Measurements from ENCODE around the gene LRRD1.
"Not testable (repeated sequence)": the region's sequence is repeated elsewhere in the genome, so short reads cannot be mapped to it uniquely, and the experiment has no call there.

Gene LRRD1

DNA sequence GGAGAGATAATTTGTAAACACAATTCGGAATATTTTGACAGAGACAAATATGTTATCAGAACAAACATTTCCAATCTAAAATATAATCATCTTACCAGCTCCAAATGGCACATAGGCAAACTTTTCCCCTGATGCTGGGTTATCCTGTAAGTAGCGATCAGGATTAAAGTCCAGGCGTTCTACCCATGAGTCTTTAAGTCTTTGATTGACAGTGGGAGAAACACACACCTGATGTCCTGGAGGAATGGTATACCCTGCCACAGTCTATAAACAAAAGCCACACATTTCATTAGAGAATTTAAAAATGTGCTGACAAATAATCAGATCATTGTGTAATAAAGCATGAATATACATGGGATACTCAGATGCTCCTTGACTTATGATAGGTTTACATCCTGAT is 62.0 kb downstream of the LRRD1 start:
- Histone ChIP-seq H3K27me3 (ENCODE audit: insufficient read depth, low read length, poor library complexity) (no peaks in the 10 kb centered on the region), H3K4me3 (ENCODE audit: low read depth in 1 of 2, low read length in 2 of 2) (no peak overlapping the region), H3K36me3 (ENCODE audit: insufficient read depth, low read length) (peaks cover 25% of the 10 kb centered on the region), H3K9me3 (ENCODE audit: insufficient read depth, low read length, severe bottlenecking) (no peaks in the 10 kb centered on the region), H3K27ac (ENCODE audit: low read length) (no peak overlapping the region), H3K79me2 (ENCODE audit: insufficient read depth, low read length) (peaks cover 15% of the 10 kb centered on the region; the same call in 1 of the 2 replicates), H4K20me1 (ENCODE audit: insufficient read depth, low read length) (no peaks in the 10 kb centered on the region), H2AFZ (ENCODE audit: low read depth, low read length) (no peak overlapping the region), H3K4me2 (ENCODE audit: insufficient read depth, low read length) (no peak overlapping the region), H3K4me1 (ENCODE audit: insufficient read depth, low read length) (no peaks in the 10 kb centered on the region), H3K9ac (ENCODE audit: low read depth, low read length) (no peak overlapping the region)
- no peak for DNase-seq
- no peak for ATAC-seq (ENCODE audit: insufficient read depth, low read depth)
- TF ChIP-seq, protein P1, sequence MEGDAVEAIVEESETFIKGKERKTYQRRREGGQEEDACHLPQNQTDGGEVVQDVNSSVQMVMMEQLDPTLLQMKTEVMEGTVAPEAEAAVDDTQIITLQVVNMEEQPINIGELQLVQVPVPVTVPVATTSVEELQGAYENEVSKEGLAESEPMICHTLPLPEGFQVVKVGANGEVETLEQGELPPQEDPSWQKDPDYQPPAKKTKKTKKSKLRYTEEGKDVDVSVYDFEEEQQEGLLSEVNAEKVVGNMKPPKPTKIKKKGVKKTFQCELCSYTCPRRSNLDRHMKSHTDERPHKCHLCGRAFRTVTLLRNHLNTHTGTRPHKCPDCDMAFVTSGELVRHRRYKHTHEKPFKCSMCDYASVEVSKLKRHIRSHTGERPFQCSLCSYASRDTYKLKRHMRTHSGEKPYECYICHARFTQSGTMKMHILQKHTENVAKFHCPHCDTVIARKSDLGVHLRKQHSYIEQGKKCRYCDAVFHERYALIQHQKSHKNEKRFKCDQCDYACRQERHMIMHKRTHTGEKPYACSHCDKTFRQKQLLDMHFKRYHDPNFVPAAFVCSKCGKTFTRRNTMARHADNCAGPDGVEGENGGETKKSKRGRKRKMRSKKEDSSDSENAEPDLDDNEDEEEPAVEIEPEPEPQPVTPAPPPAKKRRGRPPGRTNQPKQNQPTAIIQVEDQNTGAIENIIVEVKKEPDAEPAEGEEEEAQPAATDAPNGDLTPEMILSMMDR (IDR thresholded peaks at IDR 0.05; ENCODE audit: borderline replicate concordance, extremely low read depth, low read length, poor library complexity, severe bottlenecking) = no peak
- no peak for TF ChIP-seq EZH2 (IDR thresholded peaks at IDR 0.05; ENCODE audit: borderline replicate concordance, low read depth, low read length, severe bottlenecking)

DNA sequence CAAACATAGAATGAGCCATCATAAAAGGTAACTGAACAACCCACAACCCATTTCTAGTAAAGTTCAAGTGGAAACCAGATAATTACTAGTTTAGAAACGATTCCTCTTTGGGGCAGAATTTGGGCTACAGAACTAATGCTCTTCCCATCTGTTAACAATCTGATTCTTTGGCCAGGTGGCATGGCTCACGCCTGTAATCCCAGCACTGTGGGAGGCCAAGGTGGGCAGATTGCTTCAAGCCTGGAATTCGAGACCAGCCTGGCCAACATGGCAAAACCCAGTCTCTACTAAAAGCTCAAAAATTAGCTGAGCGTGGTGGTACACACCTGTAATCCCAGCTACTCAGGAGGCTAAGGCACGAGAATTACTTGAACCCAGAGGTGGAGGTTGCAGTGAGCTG is 63.1 kb downstream of the LRRD1 start:
- H3K9ac ChIP-seq (ENCODE audit: low read depth, low read length) = no peak overlapping the region
- no peak for TF ChIP-seq EZH2 (IDR thresholded peaks at IDR 0.05; ENCODE audit: borderline replicate concordance, low read depth, low read length, severe bottlenecking)
- TF ChIP-seq, protein P1 (IDR thresholded peaks at IDR 0.05; ENCODE audit: borderline replicate concordance, extremely low read depth, low read length, poor library complexity, severe bottlenecking) = no peak
- DNase-seq = no peak
- no peak overlapping the region for H3K4me2 ChIP-seq (ENCODE audit: insufficient read depth, low read length)
- peaks cover 21% of the 10 kb centered on the region; the same call in 1 of the 2 replicates for H3K36me3 ChIP-seq (ENCODE audit: insufficient read depth, low read length)
- H3K4me1 ChIP-seq (ENCODE audit: insufficient read depth, low read length) = no peaks in the 10 kb centered on the region
- H3K9me3 ChIP-seq (ENCODE audit: insufficient read depth, low read length, severe bottlenecking) = no peaks in the 10 kb centered on the region
- H4K20me1 ChIP-seq (ENCODE audit: insufficient read depth, low read length) = no peaks in the 10 kb centered on the region
- H3K79me2 ChIP-seq (ENCODE audit: insufficient read depth, low read length) = peaks cover 7% of the 10 kb centered on the region; the same call in 1 of the 2 replicates
- H3K4me3 ChIP-seq (ENCODE audit: low read depth in 1 of 2, low read length in 2 of 2) = no peak overlapping the region
- no peak for ATAC-seq (ENCODE audit: insufficient read depth, low read depth)
- H3K27me3 ChIP-seq (ENCODE audit: insufficient read depth, low read length, poor library complexity) = no peaks in the 10 kb centered on the region
- H2AFZ ChIP-seq (ENCODE audit: low read depth, low read length) = no peak overlapping the region
- no peak overlapping the region for H3K27ac ChIP-seq (ENCODE audit: low read length)

DNA sequence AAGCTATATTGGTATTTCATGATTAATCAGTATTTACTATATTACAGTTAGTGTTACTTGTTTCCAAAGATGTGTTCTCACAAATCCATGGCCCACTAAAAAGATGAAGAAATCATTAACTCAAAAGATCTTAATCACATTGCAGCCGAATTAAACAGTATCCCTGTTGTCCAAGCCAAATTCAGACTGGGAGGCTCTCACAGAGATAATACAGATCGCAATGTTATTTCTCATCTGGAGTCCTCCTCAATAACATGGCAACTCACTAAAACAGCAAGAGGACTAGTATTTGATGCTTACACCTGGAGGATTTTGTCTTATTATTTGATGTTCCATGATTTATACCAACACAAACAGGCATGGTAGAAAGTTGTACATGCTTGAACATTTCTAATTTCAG is 68.1 kb downstream of the LRRD1 start:
- Histone ChIP-seq H4K20me1 (ENCODE audit: insufficient read depth, low read length) (no peaks in the 10 kb centered on the region), H3K9ac (ENCODE audit: low read depth, low read length) (no peak overlapping the region), H3K4me2 (ENCODE audit: insufficient read depth, low read length) (no peak overlapping the region), H3K79me2 (ENCODE audit: insufficient read depth, low read length) (no peaks in the 10 kb centered on the region), H3K27ac (ENCODE audit: low read length) (no peak overlapping the region), H3K9me3 (ENCODE audit: insufficient read depth, low read length, severe bottlenecking) (no peaks in the 10 kb centered on the region), H3K36me3 (ENCODE audit: insufficient read depth, low read length) (peaks cover 44% of the 10 kb centered on the region), H3K4me3 (ENCODE audit: low read depth in 1 of 2, low read length in 2 of 2) (no peak overlapping the region), H3K4me1 (ENCODE audit: insufficient read depth, low read length) (no peaks in the 10 kb centered on the region), H2AFZ (ENCODE audit: low read depth, low read length) (no peak overlapping the region), H3K27me3 (ENCODE audit: insufficient read depth, low read length, poor library complexity) (no peaks in the 10 kb centered on the region)
- TF ChIP-seq, protein P1 (IDR thresholded peaks at IDR 0.05; ENCODE audit: borderline replicate concordance, extremely low read depth, low read length, poor library complexity, severe bottlenecking) = no peak
- TF ChIP-seq EZH2 (IDR thresholded peaks at IDR 0.05; ENCODE audit: borderline replicate concordance, low read depth, low read length, severe bottlenecking) = no peak
- DNase-seq (no peak), ATAC-seq (ENCODE audit: insufficient read depth, low read depth) (no peak)

DNA sequence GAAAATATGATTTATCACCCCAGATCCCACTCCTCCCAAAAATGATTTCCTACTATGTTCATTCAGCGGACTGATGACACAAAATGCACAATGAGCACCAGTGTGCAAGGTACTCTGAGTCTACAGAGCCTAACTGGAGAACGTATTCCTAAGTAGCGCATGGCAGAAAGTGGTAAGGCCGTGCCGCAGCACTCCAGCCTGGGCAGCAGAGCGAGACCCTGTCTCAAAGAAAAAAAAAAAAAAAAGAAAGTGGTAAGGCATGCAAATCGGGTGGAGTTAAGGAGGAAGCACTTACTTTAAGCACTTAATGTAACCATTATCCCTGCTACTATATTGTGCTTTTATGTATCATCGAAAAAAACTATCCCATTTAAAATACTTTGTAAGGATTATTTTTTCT is 70.1 kb downstream of the LRRD1 start:
- H3K4me1 ChIP-seq (ENCODE audit: insufficient read depth, low read length) = no peaks in the 10 kb centered on the region
- H4K20me1 ChIP-seq (ENCODE audit: insufficient read depth, low read length) = no peaks in the 10 kb centered on the region
- H2AFZ ChIP-seq (ENCODE audit: low read depth, low read length) = no peak overlapping the region
- H3K27ac ChIP-seq (ENCODE audit: low read length) = no peak overlapping the region
- H3K9me3 ChIP-seq (ENCODE audit: insufficient read depth, low read length, severe bottlenecking) = no peaks in the 10 kb centered on the region
- TF ChIP-seq, protein P1 (IDR thresholded peaks at IDR 0.05; ENCODE audit: borderline replicate concordance, extremely low read depth, low read length, poor library complexity, severe bottlenecking) = no peak
- no peak for TF ChIP-seq EZH2 (IDR thresholded peaks at IDR 0.05; ENCODE audit: borderline replicate concordance, low read depth, low read length, severe bottlenecking)
- no peaks in the 10 kb centered on the region for H3K79me2 ChIP-seq (ENCODE audit: insufficient read depth, low read length)
- H3K4me2 ChIP-seq (ENCODE audit: insufficient read depth, low read length) = no peak overlapping the region
- H3K9ac ChIP-seq (ENCODE audit: low read depth, low read length) = no peak overlapping the region
- no peaks in the 10 kb centered on the region for H3K27me3 ChIP-seq (ENCODE audit: insufficient read depth, low read length, poor library complexity)
- peaks cover 40% of the 10 kb centered on the region for H3K36me3 ChIP-seq (ENCODE audit: insufficient read depth, low read length)
- no peak for DNase-seq
- ATAC-seq (ENCODE audit: insufficient read depth, low read depth) = no peak
- no peak overlapping the region for H3K4me3 ChIP-seq (ENCODE audit: low read depth in 1 of 2, low read length in 2 of 2)

DNA sequence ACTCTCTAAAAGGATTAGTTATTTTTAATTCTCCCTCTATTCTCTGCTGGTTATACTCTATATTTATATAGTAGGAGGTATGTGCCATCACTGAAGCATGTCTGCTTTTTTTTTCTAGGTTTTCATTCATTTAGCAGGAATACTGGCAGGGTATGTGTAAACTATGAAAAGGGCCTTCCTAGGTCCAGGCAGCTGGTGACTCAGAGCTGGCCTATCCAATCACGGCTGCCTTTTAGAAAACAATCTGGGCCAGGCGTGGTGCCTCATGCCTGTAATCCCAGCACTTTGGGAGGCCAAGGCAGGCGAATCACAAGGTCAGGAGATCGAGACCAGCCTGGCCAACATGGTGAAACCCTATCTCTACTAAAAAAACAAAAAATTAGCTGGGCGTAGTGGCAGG is 76.1 kb downstream of the LRRD1 start:
- not testable (repeated sequence) for DNase-seq; H3K4me3 ChIP-seq (ENCODE audit: low read depth in 1 of 2, low read length in 2 of 2); H4K20me1 ChIP-seq (ENCODE audit: insufficient read depth, low read length); H3K9ac ChIP-seq (ENCODE audit: low read depth, low read length); H3K4me2 ChIP-seq (ENCODE audit: insufficient read depth, low read length); H3K79me2 ChIP-seq (ENCODE audit: insufficient read depth, low read length); H3K9me3 ChIP-seq (ENCODE audit: insufficient read depth, low read length, severe bottlenecking); H3K27me3 ChIP-seq (ENCODE audit: insufficient read depth, low read length, poor library complexity); H2AFZ ChIP-seq (ENCODE audit: low read depth, low read length); H3K27ac ChIP-seq (ENCODE audit: low read length); H3K4me1 ChIP-seq (ENCODE audit: insufficient read depth, low read length); ATAC-seq (ENCODE audit: insufficient read depth, low read depth)
- peaks cover 59% of the 10 kb centered on the region for H3K36me3 ChIP-seq (ENCODE audit: insufficient read depth, low read length)

Measured in DND-41 (cell line).